Kidney epithelial cell (primary cell): ENCODE data around the gene RPH3AL. TPM values are rescaled to one million over a fixed set of nuclear protein-coding genes. Genes with fewer than 3 reads are reported as not detected.
"Not testable (repeated sequence)": the region's sequence is repeated elsewhere in the genome, so short reads cannot be mapped to it uniquely, and the experiment has no call there.

Experiments
- DNase-seq: peaks from one replicate; pipeline ENCODE4 v3.0.0-alpha.2; 2010; ENCODE audit warnings: low read depth
- H3K27me3 ChIP-seq: 2 replicates; pipeline ENCODE4 v1.6.0; 2011; ENCODE audit warnings: low read length; ENCODE audit not compliant: control insufficient read depth, insufficient read depth
- H3K36me3 ChIP-seq: 2 replicates; pipeline ENCODE4 v1.5.1; 2011; ENCODE audit warnings: low read length; ENCODE audit not compliant: control insufficient read depth, insufficient read depth
- H3K4me3 ChIP-seq: 2 replicates; pipeline ENCODE4 v1.5.1; 2011; ENCODE audit warnings: low read depth, mild to moderate bottlenecking, control low read depth, low read length
- CTCF ChIP-seq: IDR thresholded peaks from 2 replicates; pipeline ENCODE4 v1.5.1; 2011; ENCODE audit warnings: mild to moderate bottlenecking, moderate library complexity, low read length, control low read depth, inconsistent platforms; ENCODE audit not compliant: insufficient read depth, poor library complexity, severe bottlenecking
- total RNA-seq: library from RNA; depleted of rRNA; stranded (reverse); fragments of >200 nt; gene quantifications from 2 replicates; pipeline ENCODE4 v1.2.3, GENCODE V29; 2015

RPH3AL gene
- total RNA-seq, 1 donor from 2014 or later = 15.1 TPM

- Histone ChIP-seq H3K27me3 (no peaks in the 10 kb centered on the region), H3K4me3 (no peak overlapping the region), H3K36me3 (peaks cover 1% of the 10 kb centered on the region)
- no peak for DNase-seq
- no peak for TF ChIP-seq CTCF
These were observed 179.3 kb downstream of the RPH3AL start for GRCh38 chr17:173166-173911.

- no peaks in the 10 kb centered on the region for H3K27me3 ChIP-seq
- H3K36me3 ChIP-seq = no peaks in the 10 kb centered on the region
- no peak overlapping the region for H3K4me3 ChIP-seq
- TF ChIP-seq CTCF = no peak
- no peak for DNase-seq
These were observed 180.2 kb downstream of the RPH3AL start for GRCh38 chr17:172401-172800.

- Histone ChIP-seq H3K4me3 (no peak overlapping the region), H3K36me3 (no peaks in the 10 kb centered on the region), H3K27me3 (no peaks in the 10 kb centered on the region)
- no peak for DNase-seq
- TF ChIP-seq CTCF = no peak
These were observed 180.7 kb downstream of the RPH3AL start for GRCh38 chr17:171871-172270.

- TF ChIP-seq CTCF = no peak
- Histone ChIP-seq H3K36me3 (peaks cover 1% of the 10 kb centered on the region), H3K27me3 (no peaks in the 10 kb centered on the region), H3K4me3 (no peak overlapping the region)
- no peak for DNase-seq
These were observed 182.4 kb downstream of the RPH3AL start for GRCh38 chr17:170130-170670.

GRCh38 chr17:168614-169013 lies 184.0 kb downstream of the RPH3AL start:
- DNase-seq = not testable (repeated sequence)

GRCh38 chr17:165939-166338 lies 186.7 kb downstream of the RPH3AL start:
- no peak overlapping the region for H3K4me3 ChIP-seq
- TF ChIP-seq CTCF = no peak
- H3K36me3 ChIP-seq = peaks cover 3% of the 10 kb centered on the region
- no peaks in the 10 kb centered on the region for H3K27me3 ChIP-seq
- no peak for DNase-seq

More at GRCh38 chr17:168614-169013, 184.0 kb downstream of the RPH3AL start:
- not testable (repeated sequence) for H3K27me3 ChIP-seq, H3K4me3 ChIP-seq, H3K36me3 ChIP-seq
